Measurements from ENCODE around the gene RNF146.

Gene RNF146

GRCh38 chr6:127247114-127248096 is 19.3 kb upstream of the RNF146 start:
- no peak overlapping the region for H3K4me3 ChIP-seq (ENCODE audit: low read length)
- TF ChIP-seq, protein P1, sequence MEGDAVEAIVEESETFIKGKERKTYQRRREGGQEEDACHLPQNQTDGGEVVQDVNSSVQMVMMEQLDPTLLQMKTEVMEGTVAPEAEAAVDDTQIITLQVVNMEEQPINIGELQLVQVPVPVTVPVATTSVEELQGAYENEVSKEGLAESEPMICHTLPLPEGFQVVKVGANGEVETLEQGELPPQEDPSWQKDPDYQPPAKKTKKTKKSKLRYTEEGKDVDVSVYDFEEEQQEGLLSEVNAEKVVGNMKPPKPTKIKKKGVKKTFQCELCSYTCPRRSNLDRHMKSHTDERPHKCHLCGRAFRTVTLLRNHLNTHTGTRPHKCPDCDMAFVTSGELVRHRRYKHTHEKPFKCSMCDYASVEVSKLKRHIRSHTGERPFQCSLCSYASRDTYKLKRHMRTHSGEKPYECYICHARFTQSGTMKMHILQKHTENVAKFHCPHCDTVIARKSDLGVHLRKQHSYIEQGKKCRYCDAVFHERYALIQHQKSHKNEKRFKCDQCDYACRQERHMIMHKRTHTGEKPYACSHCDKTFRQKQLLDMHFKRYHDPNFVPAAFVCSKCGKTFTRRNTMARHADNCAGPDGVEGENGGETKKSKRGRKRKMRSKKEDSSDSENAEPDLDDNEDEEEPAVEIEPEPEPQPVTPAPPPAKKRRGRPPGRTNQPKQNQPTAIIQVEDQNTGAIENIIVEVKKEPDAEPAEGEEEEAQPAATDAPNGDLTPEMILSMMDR (conservative IDR thresholded peaks at IDR 0.05; ENCODE audit: low read length), result no peak
- DNase-seq (ENCODE audit: low read depth), result peak; percentile 16

GRCh38 chr6:127249621-127250020 is 17.0 kb upstream of the RNF146 start:
- no peak for DNase-seq (ENCODE audit: low read depth)
- TF ChIP-seq, protein P1 (conservative IDR thresholded peaks at IDR 0.05; ENCODE audit: low read length), result no peak
- H3K4me3 ChIP-seq (ENCODE audit: low read length), result no peak overlapping the region

GRCh38 chr6:127255286-127255685 is 11.4 kb upstream of the RNF146 start:
- no peak for DNase-seq (ENCODE audit: low read depth)
- no peak overlapping the region for H3K4me3 ChIP-seq (ENCODE audit: low read length)
- TF ChIP-seq, protein P1 (conservative IDR thresholded peaks at IDR 0.05; ENCODE audit: low read length), result no peak

- H3K4me3 ChIP-seq (ENCODE audit: low read length), result no peak overlapping the region
- TF ChIP-seq, protein P1 (conservative IDR thresholded peaks at IDR 0.05; ENCODE audit: low read length), result no peak
- no peak for DNase-seq (ENCODE audit: low read depth)
Measured at GRCh38 chr6:127262896-127263295, 3.8 kb upstream of the RNF146 start.

- H3K4me3 ChIP-seq (ENCODE audit: low read length), result no peak overlapping the region
- TF ChIP-seq, protein P1 (conservative IDR thresholded peaks at IDR 0.05; ENCODE audit: low read length), result no peak
- no peak for DNase-seq (ENCODE audit: low read depth)
Measured at GRCh38 chr6:127263481-127263880, 3.2 kb upstream of the RNF146 start.

DNA sequence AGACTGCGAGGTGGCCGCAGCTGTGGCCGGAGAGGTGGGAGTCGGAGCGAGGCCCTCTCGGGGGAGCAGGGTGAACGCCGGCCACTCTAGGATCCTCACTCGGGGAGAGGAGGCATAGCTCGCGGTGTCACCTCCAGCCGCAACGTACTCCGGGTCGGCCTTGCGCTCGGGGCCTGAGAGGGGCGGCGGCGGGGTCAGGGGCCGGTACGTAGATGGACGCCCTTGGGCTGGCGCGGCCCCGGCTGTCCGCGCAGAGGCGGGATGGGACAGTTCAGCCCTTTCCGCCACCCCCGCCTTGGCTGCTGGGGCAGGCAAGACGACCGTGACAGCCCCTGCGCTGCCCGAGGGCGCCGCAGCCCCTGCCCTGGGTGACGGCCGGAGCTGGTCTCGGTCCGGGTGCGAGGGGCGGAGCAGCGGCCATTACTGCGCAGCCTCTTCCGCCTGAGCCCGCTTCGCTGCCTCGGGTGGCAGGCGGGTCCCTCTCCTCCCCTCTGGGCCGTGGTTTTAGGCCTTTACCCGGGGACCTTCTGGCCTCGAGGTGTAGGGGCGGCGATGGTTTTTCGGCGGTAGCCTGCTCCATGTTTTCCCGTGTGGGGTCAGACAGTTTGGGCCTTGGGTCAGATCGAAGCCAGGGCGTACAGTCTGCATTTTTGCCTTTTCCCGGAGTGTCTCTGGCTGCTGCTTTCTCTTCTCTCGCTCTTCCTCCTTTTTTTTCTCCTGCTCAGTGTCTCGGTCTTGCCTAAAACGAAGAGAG is 405 bp downstream of the RNF146 start:
- DNase-seq (ENCODE audit: low read depth), result peak; percentile 49
- H3K4me3 ChIP-seq (ENCODE audit: low read length), result peak overlapping the region; percentile 77
- TF ChIP-seq, protein P1 (conservative IDR thresholded peaks at IDR 0.05; ENCODE audit: low read length), result no peak

Measured in AG10803 (cell line).